K562 (cell line): ENCODE measurements around the gene UBE2L5. TPM values are rescaled to one million over a fixed set of nuclear protein-coding genes. Genes with fewer than 3 reads are reported as not detected.

Source experiments
- ATAC-seq: fragments of 200-7000 bp; cut with Tn5 transposase; 3 replicates; pipeline ENCODE4 v1.9.1; 2020; ENCODE audit warnings: moderate library complexity
- BruUV-seq: library from RNA; stranded (reverse); fragments of 400-500 nt; replicated peaks from 2 replicates; lab custom pipeline; 2021; lab: Mats Ljungman, UMichigan
- CTCF ChIA-PET: fragments of 300-600 bp; formaldehyde crosslinking; extraction: SDS; loops from one replicate; lab custom pipeline; 2021; ENCODE audit warnings: low intra/inter-chr PET ratio; lab: Yijun Ruan, JAX
- POLR2A ChIA-PET: fragments of 300-600, 350-650 bp; sonication (Branson Sonifier 250); formaldehyde crosslinking; extraction: SDS; loops from one replicate; lab custom pipeline; 2021; ENCODE audit warnings: antibody characterized with exemption, inconsistent platforms; lab: Yijun Ruan, JAX
- DNase-seq, 4 experiments: peaks; one replicate each; pipeline versions ENCODE4 v3.0.0 to v3.0.0-alpha.2; 2011 to 2018; ENCODE audit warnings: low spot score in 3 of 4, mixed read lengths in 3 of 4; ENCODE audit errors: extremely low read depth in 1 of 4
- FAIRE-seq: peaks from 2 replicates; lab custom pipeline; 2011; peaks lifted over from hg19 to GRCh38; lab: Jason Lieb, UNC
- H2AFZ ChIP-seq: 2 replicates; pipeline ENCODE4 v1.6.0; 2011; ENCODE audit warnings: low read depth, low read length, control low read depth, inconsistent platforms
- H3K27ac ChIP-seq: fragments of 200-600 bp; 3 replicates; pipeline ENCODE4 v1.8.0; 2011; ENCODE audit warnings: low read depth, mild to moderate bottlenecking, control low read depth, inconsistent platforms, low read length, moderate library complexity, mixed read lengths; ENCODE audit errors: extremely low read depth
- H3K27me3 ChIP-seq, 2 experiments: fragments of 300-600 bp in 1 of 2; 2 replicates in 1 of 2; 3 replicates in 1 of 2; pipeline versions ENCODE4 v1.6.0 to v1.8.0; 2011; ENCODE audit warnings: inconsistent platforms in 2 of 2, low read length in 2 of 2, mild to moderate bottlenecking in 1 of 2, mixed read lengths in 1 of 2, moderate library complexity in 1 of 2; ENCODE audit not compliant: control insufficient read depth in 2 of 2, insufficient read depth in 2 of 2
- H3K36me3 ChIP-seq: fragments of 300-600 bp; 3 replicates; pipeline ENCODE4 v1.8.0; 2011; ENCODE audit warnings: mild to moderate bottlenecking, low read length, inconsistent platforms; ENCODE audit not compliant: control insufficient read depth, insufficient read depth
- H3K4me1 ChIP-seq, 2 experiments: fragments of 200-600 bp in 1 of 2; replicated peaks in 1 of 2; 2 replicates in 1 of 2; 3 replicates in 1 of 2; pipeline versions ENCODE4 v1.5.1 to v1.8.0; 2011; ENCODE audit warnings: inconsistent platforms in 2 of 2, low read length in 2 of 2, mild to moderate bottlenecking in 1 of 2, mixed read lengths in 1 of 2, moderate library complexity in 1 of 2; ENCODE audit not compliant: control insufficient read depth in 2 of 2, insufficient read depth in 2 of 2
- H3K4me2 ChIP-seq: 2 replicates; pipeline ENCODE4 v1.6.1; 2011; ENCODE audit warnings: low read length, control low read depth, inconsistent platforms, mixed read lengths; ENCODE audit not compliant: insufficient read depth
- H3K4me3 ChIP-seq: fragments of 200-600 bp; sonication (generic), shearing (Covaris generic); 2 replicates; pipeline ENCODE4 v1.5.1; 2016; ENCODE audit warnings: control low read depth, inconsistent platforms
- H3K79me2 ChIP-seq: fragments of 200-600 bp; 3 replicates; pipeline ENCODE4 v1.8.0; 2011; ENCODE audit warnings: low read length, inconsistent platforms; ENCODE audit not compliant: control insufficient read depth, insufficient read depth
- H3K9ac ChIP-seq, 2 experiments: 2 replicates each; pipeline versions ENCODE4 v1.6.0 to v1.6.1; 2011; ENCODE audit warnings: low read depth in 2 of 2, low read length in 2 of 2, control low read depth in 1 of 2, inconsistent platforms in 1 of 2, mild to moderate bottlenecking in 1 of 2, mixed read lengths in 1 of 2; ENCODE audit not compliant: insufficient read depth in 1 of 2
- H3K9me1 ChIP-seq: one replicate; pipeline ENCODE4 v1.6.0; 2011; ENCODE audit warnings: inconsistent platforms, mild to moderate bottlenecking, low read length, moderate library complexity; ENCODE audit not compliant: control insufficient read depth, insufficient read depth
- H3K9me3 ChIP-seq: replicated peaks from 2 replicates; pipeline ENCODE4 v1.5.1; 2011; ENCODE audit warnings: low read depth, low read length, inconsistent platforms; ENCODE audit not compliant: control insufficient read depth, insufficient read depth
- H4K20me1 ChIP-seq: replicated peaks from 2 replicates; pipeline ENCODE4 v1.6.1; 2011; ENCODE audit warnings: low read length, inconsistent platforms, mixed read lengths; ENCODE audit not compliant: control insufficient read depth, insufficient read depth
- CTBP1 ChIP-seq: fragments of 450-650 bp; IDR thresholded peaks from 2 replicates; pipeline ENCODE4 v1.6.1; 2016; ENCODE audit warnings: borderline replicate concordance
- KLF6 ChIP-seq: fragments of 250-450 bp; sonication (Bioruptor Pico); IDR thresholded peaks from 2 replicates; pipeline ENCODE4 v1.4.0; 2020; ENCODE audit warnings: mild to moderate bottlenecking, moderate library complexity, borderline replicate concordance
- MAZ ChIP-seq, 2 experiments: fragments of 450-650 bp in 1 of 2; sonication (generic) in 1 of 2; formaldehyde crosslinking; IDR thresholded peaks in 1 of 2; conservative IDR thresholded peaks in 1 of 2; 2 replicates each; pipeline versions ENCODE4 v1.4.0 to v1.5.0; 2020; ENCODE audit warnings: mild to moderate bottlenecking in 1 of 2, missing genetic modification reagents in 1 of 2
- RBM17 ChIP-seq: fragments of 200-400 bp; formaldehyde crosslinking; IDR thresholded peaks from 2 replicates; pipeline ENCODE4 v1.6.1; 2017; ENCODE audit warnings: low read depth, mild to moderate bottlenecking, low read length, borderline replicate concordance
- SRSF7 ChIP-seq: fragments of 200-400 bp; formaldehyde crosslinking; optimal IDR thresholded peaks from 2 replicates; pipeline ENCODE3; 2017; ENCODE audit warnings: mild to moderate bottlenecking, low read depth, low read length
- ZNF12 ChIP-seq: sonication (generic); formaldehyde crosslinking; IDR thresholded peaks from 2 replicates; pipeline ENCODE4 v1.4.0; 2020; ENCODE audit warnings: mild to moderate bottlenecking, missing genetic modification reagents
- ZNF707 ChIP-seq: fragments of 250-450 bp; sonication (Bioruptor Pico); conservative IDR thresholded peaks from 2 replicates; pipeline ENCODE4 v1.8.0; 2022; ENCODE audit warnings: inconsistent platforms, mild to moderate bottlenecking, moderate library complexity
- ZNF76 ChIP-seq: fragments of 250-450 bp; sonication (Bioruptor Pico); IDR thresholded peaks from 2 replicates; pipeline ENCODE4 v1.4.0; 2020; ENCODE audit warnings: mild to moderate bottlenecking, moderate library complexity, borderline replicate concordance
- ZNF778 ChIP-seq: fragments of 450-650 bp; formaldehyde crosslinking; IDR thresholded peaks from 2 replicates; pipeline ENCODE4 v1.4.0; 2020; ENCODE audit warnings: mild to moderate bottlenecking, moderate library complexity
- WGBS: fragments of 100-300 bp; shearing (Covaris generic); methylation state at CpG from one replicate; pipeline ENCODE4 v1.1.6; 2016; ENCODE audit warnings: low coverage, mixed read lengths; ENCODE audit not compliant: insufficient coverage; ENCODE audit errors: missing lambda C conversion rate; 5-methylcytosine and 5-hydroxymethylcytosine counted together
- in situ Hi-C: fragments of 300-500 bp; cut with MboI; formaldehyde crosslinking; loops from 4 replicates; pipeline ENCODE4 v1.15.0; 2018; ENCODE audit warnings: inconsistent platforms, mixed read lengths
- intact Hi-C: fragments of 100-400 bp; cut with micrococcal nuclease; formaldehyde crosslinking; loops from 2 replicates; pipeline ENCODE4 v1.14.2; 2022
- polyA plus RNA-seq, 8 experiments: library from polyadenylated mRNA; depleted of rRNA in 4 of 8; stranded (reverse) in 5 of 8; unstranded in 3 of 8; fragments of >200 nt; fragmentation: Nextera tagmentation in 2 of 8; fragmentation: Illumina TruSeq in 1 of 8; extraction: Ambion mirVana in 2 of 8; extraction: Trizol in 1 of 8; gene quantifications; 2 replicates each; pipeline versions ENCODE4 v1.2.1 to v1.2.3, GENCODE V29; 2011 to 2014; ENCODE audit warnings: inconsistent platforms in 1 of 8, missing spikeins in 1 of 8
- total RNA-seq, 7 experiments: library from RNA; depleted of rRNA in 6 of 7; stranded (reverse); fragments of >200 nt in 6 of 7; fragmentation: Illumina TruSeq in 2 of 7; extraction: Trizol in 2 of 7; gene quantifications; 2 replicates each; pipeline versions ENCODE4 v1.2.1 to v1.2.3, GENCODE V29; 2011 to 2021; ENCODE audit warnings: low replicate concordance in 1 of 7
- TF ChIP-seq, protein P1 (sequence below), 2 experiments: fragments of 450-650 bp in 1 of 2; sonication (generic) in 1 of 2; formaldehyde crosslinking in 1 of 2; IDR thresholded peaks; 2 replicates each; pipeline versions ENCODE4 v1.7.1 to v1.9.0; 2016 to 2022; ENCODE audit warnings: inconsistent platforms in 1 of 2, mild to moderate bottlenecking in 1 of 2, missing genetic modification reagents in 1 of 2
- TF ChIP-seq, protein P2 (sequence below), 2 experiments: fragments of 450-650 bp in 1 of 2; sonication (generic) in 1 of 2; formaldehyde crosslinking in 1 of 2; IDR thresholded peaks in 1 of 2; conservative IDR thresholded peaks in 1 of 2; 2 replicates each; pipeline versions ENCODE4 v1.6.1 to v1.8.1; 2016 to 2023; ENCODE audit warnings: mild to moderate bottlenecking in 2 of 2, moderate library complexity in 2 of 2, inconsistent platforms in 1 of 2, missing genetic modification reagents in 1 of 2

The UBE2L5 gene
- total and polyA plus RNA-seq, 9 of the 15 experiments (the other 6 are each of a cell fraction or from before 2014, with no cell fraction given) = 0.22 to 1.5 (median 0.86) TPM; not detected in 6

DNA sequence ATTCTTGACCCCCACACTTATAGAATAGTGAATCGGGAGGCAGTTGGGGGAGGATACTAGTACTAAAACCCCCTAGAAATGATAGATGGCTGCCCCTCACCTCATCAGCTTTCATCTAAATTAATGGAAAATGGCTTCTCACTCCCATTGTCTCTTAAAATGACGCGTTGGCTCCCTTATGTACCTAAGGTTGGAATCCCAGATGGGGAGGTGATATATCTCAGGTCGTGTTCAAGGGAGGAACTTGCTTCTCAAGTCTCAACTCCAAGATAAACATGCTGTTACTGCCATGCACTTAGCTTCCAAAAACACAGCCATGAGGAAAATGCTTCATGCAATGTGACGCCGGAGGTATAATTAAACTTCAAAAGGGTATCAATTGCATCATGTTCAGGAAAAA is 18.8 kb upstream of the UBE2L5 start:
- Histone ChIP-seq H3K4me3 (no peak overlapping the region), H3K27ac (no peak overlapping the region), H3K9me3 (no peaks in the 10 kb centered on the region), H3K4me2 (no peak overlapping the region), H3K36me3 (no peaks in the 10 kb centered on the region), H4K20me1 (no peaks in the 10 kb centered on the region), H3K4me1 (peaks cover 0 to 6% of the 10 kb centered on the region in 2 experiments; a peak in 4 of 5 replicates), H3K79me2 (no peaks in the 10 kb centered on the region), H3K9ac (no peak overlapping the region), H2AFZ (no peak overlapping the region), H3K27me3 (no peaks in the 10 kb centered on the region), H3K9me1 (no peaks in the 10 kb centered on the region)
- intact Hi-C loops (no loop called here), in situ Hi-C loops (no loop called here)
- DNase-seq (no peak), FAIRE-seq (no peak), ATAC-seq (no peak)
- POLR2A ChIA-PET = no interaction called here
- WGBS = 36% methylated on average over 6 of the region's 6 CpGs
- no TSS peak for BruUV-seq
- CTCF ChIA-PET = no interaction called here
- TF ChIP-seq, protein P1, sequence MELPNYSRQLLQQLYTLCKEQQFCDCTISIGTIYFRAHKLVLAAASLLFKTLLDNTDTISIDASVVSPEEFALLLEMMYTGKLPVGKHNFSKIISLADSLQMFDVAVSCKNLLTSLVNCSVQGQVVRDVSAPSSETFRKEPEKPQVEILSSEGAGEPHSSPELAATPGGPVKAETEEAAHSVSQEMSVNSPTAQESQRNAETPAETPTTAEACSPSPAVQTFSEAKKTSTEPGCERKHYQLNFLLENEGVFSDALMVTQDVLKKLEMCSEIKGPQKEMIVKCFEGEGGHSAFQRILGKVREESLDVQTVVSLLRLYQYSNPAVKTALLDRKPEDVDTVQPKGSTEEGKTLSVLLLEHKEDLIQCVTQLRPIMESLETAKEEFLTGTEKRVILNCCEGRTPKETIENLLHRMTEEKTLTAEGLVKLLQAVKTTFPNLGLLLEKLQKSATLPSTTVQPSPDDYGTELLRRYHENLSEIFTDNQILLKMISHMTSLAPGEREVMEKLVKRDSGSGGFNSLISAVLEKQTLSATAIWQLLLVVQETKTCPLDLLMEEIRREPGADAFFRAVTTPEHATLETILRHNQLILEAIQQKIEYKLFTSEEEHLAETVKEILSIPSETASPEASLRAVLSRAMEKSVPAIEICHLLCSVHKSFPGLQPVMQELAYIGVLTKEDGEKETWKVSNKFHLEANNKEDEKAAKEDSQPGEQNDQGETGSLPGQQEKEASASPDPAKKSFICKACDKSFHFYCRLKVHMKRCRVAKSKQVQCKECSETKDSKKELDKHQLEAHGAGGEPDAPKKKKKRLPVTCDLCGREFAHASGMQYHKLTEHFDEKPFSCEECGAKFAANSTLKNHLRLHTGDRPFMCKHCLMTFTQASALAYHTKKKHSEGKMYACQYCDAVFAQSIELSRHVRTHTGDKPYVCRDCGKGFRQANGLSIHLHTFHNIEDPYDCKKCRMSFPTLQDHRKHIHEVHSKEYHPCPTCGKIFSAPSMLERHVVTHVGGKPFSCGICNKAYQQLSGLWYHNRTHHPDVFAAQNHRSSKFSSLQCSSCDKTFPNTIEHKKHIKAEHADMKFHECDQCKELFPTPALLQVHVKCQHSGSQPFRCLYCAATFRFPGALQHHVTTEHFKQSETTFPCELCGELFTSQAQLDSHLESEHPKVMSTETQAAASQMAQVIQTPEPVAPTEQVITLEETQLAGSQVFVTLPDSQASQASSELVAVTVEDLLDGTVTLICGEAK (IDR thresholded peaks at IDR 0.05) = no peak
- TF ChIP-seq, protein P1 (CRISPR knock-in tag; IDR thresholded peaks at IDR 0.05) = no peak
- no peak for TF ChIP-seq KLF6 (CRISPR knock-in tag)
- no peak for TF ChIP-seq CTBP1
- no peak for TF ChIP-seq RBM17
- TF ChIP-seq ZNF707 (CRISPR knock-in tag) = no peak
- no peak for TF ChIP-seq SRSF7
- no peak for TF ChIP-seq ZNF778
- TF ChIP-seq, protein P2, sequence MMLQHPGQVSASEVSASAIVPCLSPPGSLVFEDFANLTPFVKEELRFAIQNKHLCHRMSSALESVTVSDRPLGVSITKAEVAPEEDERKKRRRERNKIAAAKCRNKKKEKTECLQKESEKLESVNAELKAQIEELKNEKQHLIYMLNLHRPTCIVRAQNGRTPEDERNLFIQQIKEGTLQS (IDR thresholded peaks at IDR 0.05) = no peak
- TF ChIP-seq, protein P2 (CRISPR knock-in tag; conservative IDR thresholded peaks at IDR 0.05) = no peak
- no peak for TF ChIP-seq MAZ (CRISPR knock-in tag; conservative IDR thresholded peaks at IDR 0.05 in 1 of 2, IDR thresholded peaks at IDR 0.05 in 1 of 2)
- no peak for TF ChIP-seq ZNF12 (CRISPR knock-in tag)
- TF ChIP-seq ZNF76 (CRISPR knock-in tag) = no peak
